WTC11 (cell line): ENCODE measurements around the gene DNAJC9.

Experiments
- FOXJ3 ChIP-seq: sonication (generic); formaldehyde crosslinking; IDR thresholded peaks from 2 replicates; pipeline ENCODE4 v1.9.0; 2021; ENCODE audit warnings: missing genetic modification reagents, mild to moderate bottlenecking, borderline replicate concordance
- GABPB1 ChIP-seq: sonication (generic); formaldehyde crosslinking; IDR thresholded peaks from 2 replicates; pipeline ENCODE4 v1.8.1; 2023; ENCODE audit warnings: mild to moderate bottlenecking, missing genetic modification reagents
- SP1 ChIP-seq: sonication (generic); formaldehyde crosslinking; conservative IDR thresholded peaks from 2 replicates; pipeline ENCODE4 v1.8.1; 2022; ENCODE audit warnings: missing genetic modification reagents
- TF ChIP-seq, protein P1 (sequence below): fragments of 200-600 bp; IDR thresholded peaks from 2 replicates; pipeline ENCODE4 v1.8.0; 2022; ENCODE audit warnings: antibody characterized with exemption
- TF ChIP-seq, protein P2 (sequence below): sonication (generic); formaldehyde crosslinking; IDR thresholded peaks from 2 replicates; pipeline ENCODE4 v1.8.1; 2022; ENCODE audit warnings: missing genetic modification reagents, borderline replicate concordance
- TF ChIP-seq, protein P3 (sequence below): sonication (generic); formaldehyde crosslinking; IDR thresholded peaks from 2 replicates; pipeline ENCODE4 v1.8.0; 2022; ENCODE audit warnings: mild to moderate bottlenecking, missing genetic modification reagents
- TF ChIP-seq, protein P4 (sequence below): sonication (generic); formaldehyde crosslinking; IDR thresholded peaks from 2 replicates; pipeline ENCODE4 v1.8.1; 2023; ENCODE audit warnings: mild to moderate bottlenecking, missing genetic modification reagents
- TF ChIP-seq, protein P5 (sequence below): sonication (generic); formaldehyde crosslinking; IDR thresholded peaks from 2 replicates; pipeline ENCODE4 v1.8.0; 2022; ENCODE audit warnings: mild to moderate bottlenecking, missing genetic modification reagents
- TF ChIP-seq, protein P6 (sequence below): sonication (generic); formaldehyde crosslinking; IDR thresholded peaks from 2 replicates; pipeline ENCODE4 v1.8.0; 2022; ENCODE audit warnings: mild to moderate bottlenecking, missing genetic modification reagents
- TF ChIP-seq, protein P7 (sequence below): sonication (generic); formaldehyde crosslinking; IDR thresholded peaks from 2 replicates; pipeline ENCODE4 v1.8.1; 2023; ENCODE audit warnings: mild to moderate bottlenecking, missing genetic modification reagents, moderate library complexity
- TF ChIP-seq, protein P8 (sequence below): sonication (generic); formaldehyde crosslinking; IDR thresholded peaks from 2 replicates; pipeline ENCODE4 v1.8.1; 2022; ENCODE audit warnings: low read depth, missing genetic modification reagents, borderline replicate concordance

DNA sequence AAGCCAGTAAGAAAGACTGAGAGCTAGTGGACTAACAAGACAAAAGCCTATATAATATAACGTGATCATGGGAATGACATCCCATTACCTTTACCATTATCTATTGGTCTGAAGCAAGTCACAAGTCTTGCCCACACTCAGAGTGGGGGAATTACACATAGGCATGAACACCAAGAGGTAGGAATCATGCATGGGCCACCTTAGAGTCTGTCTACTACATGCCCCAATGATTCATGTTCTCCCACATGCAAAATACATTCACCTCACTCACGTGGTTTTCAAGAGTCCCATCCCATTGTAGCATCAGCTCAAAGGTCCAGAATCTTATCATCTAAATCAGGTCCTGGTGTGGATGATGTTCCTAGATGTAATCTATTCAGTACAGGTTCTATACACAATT is 29.4 kb downstream of the DNAJC9 start:
- TF ChIP-seq, protein P1, sequence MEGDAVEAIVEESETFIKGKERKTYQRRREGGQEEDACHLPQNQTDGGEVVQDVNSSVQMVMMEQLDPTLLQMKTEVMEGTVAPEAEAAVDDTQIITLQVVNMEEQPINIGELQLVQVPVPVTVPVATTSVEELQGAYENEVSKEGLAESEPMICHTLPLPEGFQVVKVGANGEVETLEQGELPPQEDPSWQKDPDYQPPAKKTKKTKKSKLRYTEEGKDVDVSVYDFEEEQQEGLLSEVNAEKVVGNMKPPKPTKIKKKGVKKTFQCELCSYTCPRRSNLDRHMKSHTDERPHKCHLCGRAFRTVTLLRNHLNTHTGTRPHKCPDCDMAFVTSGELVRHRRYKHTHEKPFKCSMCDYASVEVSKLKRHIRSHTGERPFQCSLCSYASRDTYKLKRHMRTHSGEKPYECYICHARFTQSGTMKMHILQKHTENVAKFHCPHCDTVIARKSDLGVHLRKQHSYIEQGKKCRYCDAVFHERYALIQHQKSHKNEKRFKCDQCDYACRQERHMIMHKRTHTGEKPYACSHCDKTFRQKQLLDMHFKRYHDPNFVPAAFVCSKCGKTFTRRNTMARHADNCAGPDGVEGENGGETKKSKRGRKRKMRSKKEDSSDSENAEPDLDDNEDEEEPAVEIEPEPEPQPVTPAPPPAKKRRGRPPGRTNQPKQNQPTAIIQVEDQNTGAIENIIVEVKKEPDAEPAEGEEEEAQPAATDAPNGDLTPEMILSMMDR = no peak
- TF ChIP-seq, protein P2, sequence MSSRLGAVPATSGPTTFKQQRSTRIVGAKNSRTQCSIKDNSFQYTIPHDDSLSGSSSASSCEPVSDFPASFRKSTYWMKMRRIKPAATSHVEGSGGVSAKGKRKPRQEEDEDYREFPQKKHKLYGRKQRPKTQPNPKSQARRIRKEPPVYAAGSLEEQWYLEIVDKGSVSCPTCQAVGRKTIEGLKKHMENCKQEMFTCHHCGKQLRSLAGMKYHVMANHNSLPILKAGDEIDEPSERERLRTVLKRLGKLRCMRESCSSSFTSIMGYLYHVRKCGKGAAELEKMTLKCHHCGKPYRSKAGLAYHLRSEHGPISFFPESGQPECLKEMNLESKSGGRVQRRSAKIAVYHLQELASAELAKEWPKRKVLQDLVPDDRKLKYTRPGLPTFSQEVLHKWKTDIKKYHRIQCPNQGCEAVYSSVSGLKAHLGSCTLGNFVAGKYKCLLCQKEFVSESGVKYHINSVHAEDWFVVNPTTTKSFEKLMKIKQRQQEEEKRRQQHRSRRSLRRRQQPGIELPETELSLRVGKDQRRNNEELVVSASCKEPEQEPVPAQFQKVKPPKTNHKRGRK (CRISPR knock-in tag) = no peak
- TF ChIP-seq, protein P3, sequence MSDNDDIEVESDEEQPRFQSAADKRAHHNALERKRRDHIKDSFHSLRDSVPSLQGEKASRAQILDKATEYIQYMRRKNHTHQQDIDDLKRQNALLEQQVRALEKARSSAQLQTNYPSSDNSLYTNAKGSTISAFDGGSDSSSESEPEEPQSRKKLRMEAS (CRISPR knock-in tag) = no peak
- TF ChIP-seq, protein P4, sequence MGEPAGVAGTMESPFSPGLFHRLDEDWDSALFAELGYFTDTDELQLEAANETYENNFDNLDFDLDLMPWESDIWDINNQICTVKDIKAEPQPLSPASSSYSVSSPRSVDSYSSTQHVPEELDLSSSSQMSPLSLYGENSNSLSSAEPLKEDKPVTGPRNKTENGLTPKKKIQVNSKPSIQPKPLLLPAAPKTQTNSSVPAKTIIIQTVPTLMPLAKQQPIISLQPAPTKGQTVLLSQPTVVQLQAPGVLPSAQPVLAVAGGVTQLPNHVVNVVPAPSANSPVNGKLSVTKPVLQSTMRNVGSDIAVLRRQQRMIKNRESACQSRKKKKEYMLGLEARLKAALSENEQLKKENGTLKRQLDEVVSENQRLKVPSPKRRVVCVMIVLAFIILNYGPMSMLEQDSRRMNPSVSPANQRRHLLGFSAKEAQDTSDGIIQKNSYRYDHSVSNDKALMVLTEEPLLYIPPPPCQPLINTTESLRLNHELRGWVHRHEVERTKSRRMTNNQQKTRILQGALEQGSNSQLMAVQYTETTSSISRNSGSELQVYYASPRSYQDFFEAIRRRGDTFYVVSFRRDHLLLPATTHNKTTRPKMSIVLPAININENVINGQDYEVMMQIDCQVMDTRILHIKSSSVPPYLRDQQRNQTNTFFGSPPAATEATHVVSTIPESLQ (CRISPR knock-in tag) = no peak
- TF ChIP-seq GABPB1 (CRISPR knock-in tag) (no peak), FOXJ3 (no peak), SP1 (no peak)
- TF ChIP-seq, protein P5, sequence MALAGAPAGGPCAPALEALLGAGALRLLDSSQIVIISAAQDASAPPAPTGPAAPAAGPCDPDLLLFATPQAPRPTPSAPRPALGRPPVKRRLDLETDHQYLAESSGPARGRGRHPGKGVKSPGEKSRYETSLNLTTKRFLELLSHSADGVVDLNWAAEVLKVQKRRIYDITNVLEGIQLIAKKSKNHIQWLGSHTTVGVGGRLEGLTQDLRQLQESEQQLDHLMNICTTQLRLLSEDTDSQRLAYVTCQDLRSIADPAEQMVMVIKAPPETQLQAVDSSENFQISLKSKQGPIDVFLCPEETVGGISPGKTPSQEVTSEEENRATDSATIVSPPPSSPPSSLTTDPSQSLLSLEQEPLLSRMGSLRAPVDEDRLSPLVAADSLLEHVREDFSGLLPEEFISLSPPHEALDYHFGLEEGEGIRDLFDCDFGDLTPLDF (CRISPR knock-in tag) = no peak
- TF ChIP-seq, protein P6, sequence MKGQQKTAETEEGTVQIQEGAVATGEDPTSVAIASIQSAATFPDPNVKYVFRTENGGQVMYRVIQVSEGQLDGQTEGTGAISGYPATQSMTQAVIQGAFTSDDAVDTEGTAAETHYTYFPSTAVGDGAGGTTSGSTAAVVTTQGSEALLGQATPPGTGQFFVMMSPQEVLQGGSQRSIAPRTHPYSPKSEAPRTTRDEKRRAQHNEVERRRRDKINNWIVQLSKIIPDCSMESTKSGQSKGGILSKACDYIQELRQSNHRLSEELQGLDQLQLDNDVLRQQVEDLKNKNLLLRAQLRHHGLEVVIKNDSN (CRISPR knock-in tag) = no peak
- TF ChIP-seq, protein P7, sequence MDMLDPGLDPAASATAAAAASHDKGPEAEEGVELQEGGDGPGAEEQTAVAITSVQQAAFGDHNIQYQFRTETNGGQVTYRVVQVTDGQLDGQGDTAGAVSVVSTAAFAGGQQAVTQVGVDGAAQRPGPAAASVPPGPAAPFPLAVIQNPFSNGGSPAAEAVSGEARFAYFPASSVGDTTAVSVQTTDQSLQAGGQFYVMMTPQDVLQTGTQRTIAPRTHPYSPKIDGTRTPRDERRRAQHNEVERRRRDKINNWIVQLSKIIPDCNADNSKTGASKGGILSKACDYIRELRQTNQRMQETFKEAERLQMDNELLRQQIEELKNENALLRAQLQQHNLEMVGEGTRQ = no peak
- TF ChIP-seq, protein P8, sequence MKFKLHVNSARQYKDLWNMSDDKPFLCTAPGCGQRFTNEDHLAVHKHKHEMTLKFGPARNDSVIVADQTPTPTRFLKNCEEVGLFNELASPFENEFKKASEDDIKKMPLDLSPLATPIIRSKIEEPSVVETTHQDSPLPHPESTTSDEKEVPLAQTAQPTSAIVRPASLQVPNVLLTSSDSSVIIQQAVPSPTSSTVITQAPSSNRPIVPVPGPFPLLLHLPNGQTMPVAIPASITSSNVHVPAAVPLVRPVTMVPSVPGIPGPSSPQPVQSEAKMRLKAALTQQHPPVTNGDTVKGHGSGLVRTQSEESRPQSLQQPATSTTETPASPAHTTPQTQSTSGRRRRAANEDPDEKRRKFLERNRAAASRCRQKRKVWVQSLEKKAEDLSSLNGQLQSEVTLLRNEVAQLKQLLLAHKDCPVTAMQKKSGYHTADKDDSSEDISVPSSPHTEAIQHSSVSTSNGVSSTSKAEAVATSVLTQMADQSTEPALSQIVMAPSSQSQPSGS (CRISPR knock-in tag) = no peak
